Activated CD4-positive, alpha-beta memory T cell treated with anti-CD3 and anti-CD28 coated beads, Interleukin-2, amount 10 ng/mL, durations not matched to agents 7 days and 5 days (primary cell): ENCODE results near the gene MGAT4C. TPM values are rescaled to one million over a fixed set of nuclear protein-coding genes. Genes with fewer than 3 reads are reported as not detected.
"Not testable (repeated sequence)": the region's sequence is repeated elsewhere in the genome, so short reads cannot be mapped to it uniquely, and the experiment has no call there.

Experiments
- CTCF ChIA-PET: fragments of 350-600 bp; sonication (Branson Sonifier 250); formaldehyde crosslinking; loops from one replicate; lab custom pipeline; 2021; ENCODE audit warnings: antibody characterized with exemption, inconsistent platforms; lab: Charles Lee
- POLR2A ChIA-PET: fragments of 350-600 bp; sonication (Branson Sonifier 250); formaldehyde crosslinking; loops from one replicate; lab custom pipeline; 2021; ENCODE audit warnings: antibody characterized with exemption; lab: Charles Lee
- DNase-seq: peaks from one replicate; pipeline ENCODE4 v3.0.0-alpha.2; 2020
- H3K27ac Mint-ChIP-seq: one replicate; pipeline ENCODE4 v1.8.0; 2021; ENCODE audit warnings: mild to moderate bottlenecking, mixed read lengths
- H3K27me3 Mint-ChIP-seq: one replicate; pipeline ENCODE4 v1.8.0; 2021; ENCODE audit warnings: mixed read lengths
- H3K36me3 Mint-ChIP-seq: one replicate; pipeline ENCODE4 v1.8.0; 2021; ENCODE audit warnings: low read depth, mixed read lengths
- H3K4me1 Mint-ChIP-seq: one replicate; pipeline ENCODE4 v1.8.0; 2021; ENCODE audit warnings: mixed read lengths
- H3K4me3 Mint-ChIP-seq: one replicate; pipeline ENCODE4 v1.8.0; 2021; ENCODE audit warnings: mild to moderate bottlenecking, mixed read lengths
- H3K9me3 Mint-ChIP-seq: one replicate; pipeline ENCODE4 v1.8.0; 2021; ENCODE audit warnings: mixed read lengths
- total RNA-seq, 2 experiments: library from RNA; stranded (reverse); gene quantifications; one replicate each; pipeline ENCODE4 v1.2.3, GENCODE V29; 2021

MGAT4C gene
- not detected for total RNA-seq

DNA sequence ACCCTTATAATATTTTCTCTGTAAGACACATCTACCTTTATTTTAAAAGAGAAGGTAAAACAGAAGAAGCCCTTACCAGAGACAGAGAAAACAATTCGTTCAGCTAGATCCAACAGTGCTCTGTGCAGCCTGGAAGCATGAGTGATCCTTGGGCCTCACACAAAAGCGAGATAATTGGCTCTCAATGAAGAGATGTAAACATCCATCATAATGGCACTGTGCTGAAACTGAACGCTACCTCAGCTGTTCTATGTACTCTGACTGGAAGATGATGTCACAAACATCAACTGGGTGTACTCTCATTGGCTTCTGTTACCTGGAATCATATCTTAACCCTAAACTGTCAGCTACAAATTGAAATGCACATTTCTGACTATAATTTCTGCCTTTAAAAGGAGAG is at the start of gene MGAT4C:
TSS of gene MGAT4C (minus strand) at position 229 of the 400 bp plus-strand sequence.
- no peak within 1 kb of the TSS for H3K4me3 Mint-ChIP-seq
- H3K27me3 Mint-ChIP-seq: no peaks in the 10 kb centered on the region
- H3K27ac Mint-ChIP-seq: no peak within 1 kb of the TSS
- no peaks in the 10 kb centered on the region for H3K36me3 Mint-ChIP-seq
- POLR2A ChIA-PET: no interaction called here
- DNase-seq: no peak
- CTCF ChIA-PET: no interaction called here
- H3K9me3 Mint-ChIP-seq: no peaks in the 10 kb centered on the region
- H3K4me1 Mint-ChIP-seq: no peaks in the 10 kb centered on the region

- H3K27ac Mint-ChIP-seq, H3K9me3 Mint-ChIP-seq, POLR2A ChIA-PET: not testable (repeated sequence)
Observed at GRCh38 chr12:86296396-86296795, 40.2 kb upstream of the MGAT4C start.

DNA sequence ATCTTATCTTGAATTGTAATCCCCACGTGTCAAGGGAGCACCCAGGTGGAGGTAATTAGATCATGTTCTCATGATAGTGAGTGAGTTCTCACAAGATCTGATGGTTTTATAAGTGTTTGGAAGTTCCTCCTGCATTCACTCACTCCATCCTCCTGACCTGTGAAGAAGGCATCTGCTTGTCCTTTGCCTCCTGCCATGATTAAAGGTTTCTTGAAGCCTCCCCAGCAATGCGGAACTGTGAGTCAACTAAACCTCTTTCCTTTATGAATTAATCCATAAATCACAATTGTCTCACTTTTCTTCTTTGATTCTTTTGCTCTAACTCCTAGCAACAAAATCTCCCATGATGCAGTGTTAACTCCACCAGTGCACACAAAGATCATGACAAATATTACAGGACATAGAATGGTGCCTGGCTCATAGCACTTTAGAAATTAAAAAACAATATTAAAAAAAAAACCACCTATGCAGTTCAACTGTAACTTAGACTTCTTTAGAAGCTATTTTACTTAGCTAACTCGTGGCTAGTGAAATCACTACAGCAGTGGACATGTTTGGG is 37.6 kb upstream of the MGAT4C start:
- POLR2A ChIA-PET: no interaction called here

More at GRCh38 chr12:86296396-86296795, 40.2 kb upstream of the MGAT4C start:
- H3K4me3 Mint-ChIP-seq, H3K36me3 Mint-ChIP-seq, CTCF ChIA-PET, DNase-seq, H3K4me1 Mint-ChIP-seq, H3K27me3 Mint-ChIP-seq: not testable (repeated sequence)

GRCh38 chr12:86292480-86292879 is 36.3 kb upstream of the MGAT4C start:
- POLR2A ChIA-PET: no interaction called here
- Mint-ChIP-seq H3K4me1 (no peaks in the 10 kb centered on the region), H3K9me3 (peaks cover 3% of the 10 kb centered on the region), H3K36me3 (no peaks in the 10 kb centered on the region), H3K27me3 (no peaks in the 10 kb centered on the region), H3K27ac (no peak overlapping the region), H3K4me3 (no peak overlapping the region)
- DNase-seq: no peak
- CTCF ChIA-PET: no interaction called here

More for the DNA sequence above, 37.6 kb upstream of the MGAT4C start:
- CTCF ChIA-PET: no interaction called here
- Mint-ChIP-seq H3K4me3 (no peak overlapping the region), H3K9me3 (peaks cover 3% of the 10 kb centered on the region), H3K27ac (no peak overlapping the region), H3K4me1 (no peaks in the 10 kb centered on the region), H3K27me3 (no peaks in the 10 kb centered on the region), H3K36me3 (no peaks in the 10 kb centered on the region)
- no peak for DNase-seq

DNA sequence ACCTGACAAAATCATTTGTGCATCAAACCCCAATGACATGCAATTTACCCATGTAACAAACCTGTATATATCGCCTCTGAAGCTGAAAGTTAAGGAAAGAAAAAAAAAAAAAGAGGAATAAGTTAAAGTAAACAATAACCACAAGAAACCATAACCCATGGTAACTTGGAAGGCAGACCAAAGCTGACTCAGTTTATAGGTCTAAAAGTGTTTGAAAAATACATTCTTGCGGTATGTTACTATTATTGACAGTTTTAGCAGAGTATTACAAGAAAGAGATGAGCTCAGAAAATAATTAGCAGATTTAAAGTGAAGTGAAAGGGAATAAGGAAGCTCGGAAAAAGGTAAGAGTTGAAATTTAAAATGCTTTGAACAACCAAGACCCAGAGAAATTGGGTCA is 34.4 kb upstream of the MGAT4C start:
- ChIA-PET POLR2A (no interaction called here), CTCF (interaction anchor here (0.6 to 1.0 kb wide), 2 partner anchors 9 to 1633 kb away, joined by 3 to 4 read pairs; no protein-coding TSS in a partner anchor)
- no peaks in the 10 kb centered on the region for H3K36me3 Mint-ChIP-seq
- peaks cover 3% of the 10 kb centered on the region for H3K9me3 Mint-ChIP-seq
- no peak overlapping the region for H3K4me3 Mint-ChIP-seq
- H3K4me1 Mint-ChIP-seq: no peaks in the 10 kb centered on the region
- no peaks in the 10 kb centered on the region for H3K27me3 Mint-ChIP-seq
- H3K27ac Mint-ChIP-seq: no peak overlapping the region
- DNase-seq: no peak

- H3K27me3 Mint-ChIP-seq: no peaks in the 10 kb centered on the region
- no peaks in the 10 kb centered on the region for H3K9me3 Mint-ChIP-seq
- no peak for DNase-seq
- no peak overlapping the region for H3K27ac Mint-ChIP-seq
- ChIA-PET CTCF (no interaction called here), POLR2A (no interaction called here)
- no peaks in the 10 kb centered on the region for H3K36me3 Mint-ChIP-seq
- H3K4me3 Mint-ChIP-seq: no peak overlapping the region
- H3K4me1 Mint-ChIP-seq: no peaks in the 10 kb centered on the region
Observed at GRCh38 chr12:86286119-86286518, 29.9 kb upstream of the MGAT4C start.

DNA sequence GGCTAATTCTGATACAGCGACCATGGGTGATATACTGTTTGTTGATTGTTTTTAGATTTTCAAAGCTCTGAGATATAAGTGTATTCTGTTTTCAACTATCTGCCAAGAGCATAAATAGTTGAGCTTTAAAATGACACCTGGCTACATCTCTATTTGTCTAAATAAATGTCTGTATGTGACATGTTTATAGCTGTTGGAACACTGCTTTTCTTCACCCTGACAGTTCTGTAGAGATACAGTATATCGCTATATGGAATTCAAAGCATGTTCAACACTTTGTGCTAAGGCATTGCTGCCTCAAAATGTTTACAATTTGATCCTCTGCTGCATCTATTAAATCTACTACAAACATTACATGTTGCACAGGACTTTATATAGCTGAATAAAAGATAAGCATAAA is 27.4 kb upstream of the MGAT4C start:
- H3K4me3 Mint-ChIP-seq: no peak overlapping the region
- no peaks in the 10 kb centered on the region for H3K36me3 Mint-ChIP-seq

GRCh38 chr12:86275356-86275755 is 19.2 kb upstream of the MGAT4C start:
- POLR2A ChIA-PET: no interaction called here
- no peaks in the 10 kb centered on the region for H3K4me1 Mint-ChIP-seq
- H3K27me3 Mint-ChIP-seq: no peaks in the 10 kb centered on the region
- H3K9me3 Mint-ChIP-seq: peaks cover 9% of the 10 kb centered on the region
- H3K27ac Mint-ChIP-seq: no peak overlapping the region
- DNase-seq: no peak
- H3K36me3 Mint-ChIP-seq: no peaks in the 10 kb centered on the region
- H3K4me3 Mint-ChIP-seq: no peak overlapping the region
- CTCF ChIA-PET: no interaction called here

More for the DNA sequence above, 27.4 kb upstream of the MGAT4C start:
- H3K27ac Mint-ChIP-seq: no peak overlapping the region
- ChIA-PET CTCF (no interaction called here), POLR2A (no interaction called here)
- no peaks in the 10 kb centered on the region for H3K4me1 Mint-ChIP-seq
- H3K27me3 Mint-ChIP-seq: no peaks in the 10 kb centered on the region
- H3K9me3 Mint-ChIP-seq: peaks cover 5% of the 10 kb centered on the region
- DNase-seq: no peak

DNA sequence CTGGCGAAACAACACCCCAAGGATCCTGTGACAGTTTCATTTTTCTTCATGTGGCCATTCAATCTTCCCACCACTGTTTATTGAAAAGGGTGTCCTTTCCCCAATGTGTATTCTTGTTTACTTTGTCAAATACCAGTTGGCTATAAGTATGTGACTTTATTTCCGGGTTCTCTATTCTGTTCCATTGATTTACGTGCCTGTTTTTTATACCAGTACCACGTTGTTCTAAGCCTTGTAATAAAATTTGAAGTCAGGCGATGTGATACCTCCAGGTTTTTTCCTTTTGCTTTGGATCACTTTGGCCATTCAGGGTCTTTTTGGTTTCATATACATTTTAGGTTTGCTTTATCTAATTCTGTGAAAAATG is 9.1 kb upstream of the MGAT4C start:
- no peaks in the 10 kb centered on the region for H3K4me1 Mint-ChIP-seq
- ChIA-PET POLR2A (no interaction called here), CTCF (no interaction called here)
- no peaks in the 10 kb centered on the region for H3K36me3 Mint-ChIP-seq
- H3K4me3 Mint-ChIP-seq: no peak overlapping the region
- H3K27ac Mint-ChIP-seq: no peak overlapping the region
- no peak for DNase-seq
- peaks cover 3% of the 10 kb centered on the region for H3K9me3 Mint-ChIP-seq
- H3K27me3 Mint-ChIP-seq: no peaks in the 10 kb centered on the region

DNA sequence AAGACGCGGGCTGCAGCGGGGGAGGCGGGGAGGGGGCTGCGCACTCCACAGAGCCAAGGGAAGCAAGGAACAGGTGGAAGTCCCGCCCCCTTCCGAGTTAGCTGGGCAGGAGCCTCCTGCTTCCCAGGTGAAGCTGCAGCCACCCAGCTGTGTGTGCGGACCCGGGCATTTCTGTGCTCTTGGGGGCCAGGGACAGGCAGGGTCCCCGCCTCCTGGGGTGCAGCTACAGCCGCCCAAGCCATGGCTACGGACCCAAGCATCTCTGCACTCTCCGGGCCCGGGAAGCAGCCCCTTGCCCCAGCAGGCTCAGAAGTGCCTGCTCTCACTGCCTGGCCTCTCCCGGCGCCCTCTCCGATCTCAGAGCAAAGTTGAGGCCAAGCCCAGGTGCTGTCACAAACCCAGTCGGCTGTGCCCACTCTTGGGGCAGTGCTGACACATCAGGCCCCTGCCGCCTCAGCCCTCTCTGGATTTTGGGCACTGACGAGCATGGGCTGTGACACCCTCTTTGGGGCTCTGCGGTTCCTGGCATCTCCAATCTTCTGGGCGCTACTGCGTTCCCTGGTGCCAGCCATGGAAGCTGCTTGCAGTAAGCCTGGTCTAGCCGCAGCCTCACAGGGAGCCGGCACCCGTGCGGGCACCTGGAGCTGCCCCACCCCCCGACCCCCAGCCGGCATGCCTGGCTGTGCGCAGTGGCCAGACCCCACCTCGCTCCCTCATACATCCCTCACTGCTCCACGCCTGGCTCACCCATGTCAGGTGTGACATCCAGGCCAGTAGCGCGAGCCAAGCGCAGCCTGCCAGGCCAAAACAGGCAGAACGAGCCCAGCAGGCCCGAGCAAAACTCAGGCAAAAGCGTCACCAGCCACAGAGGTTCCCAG is 8.5 kb upstream of the MGAT4C start:
- no peaks in the 10 kb centered on the region for H3K4me1 Mint-ChIP-seq
- POLR2A ChIA-PET: no interaction called here

GRCh38 chr12:86261578-86261977 is 5.4 kb upstream of the MGAT4C start:
- Mint-ChIP-seq H3K4me3 (no peak overlapping the region), H3K27me3 (no peaks in the 10 kb centered on the region), H3K4me1 (no peaks in the 10 kb centered on the region), H3K9me3 (peaks cover 3% of the 10 kb centered on the region), H3K36me3 (no peaks in the 10 kb centered on the region), H3K27ac (no peak overlapping the region)
- no peak for DNase-seq
- ChIA-PET POLR2A (no interaction called here), CTCF (no interaction called here)

More for the DNA sequence above, 8.5 kb upstream of the MGAT4C start:
- DNase-seq: no peak
- no peak overlapping the region for H3K4me3 Mint-ChIP-seq
- H3K36me3 Mint-ChIP-seq: no peaks in the 10 kb centered on the region
- H3K27me3 Mint-ChIP-seq: no peaks in the 10 kb centered on the region
- peaks cover 3% of the 10 kb centered on the region for H3K9me3 Mint-ChIP-seq
- H3K27ac Mint-ChIP-seq: no peak overlapping the region
- CTCF ChIA-PET: no interaction called here

DNA sequence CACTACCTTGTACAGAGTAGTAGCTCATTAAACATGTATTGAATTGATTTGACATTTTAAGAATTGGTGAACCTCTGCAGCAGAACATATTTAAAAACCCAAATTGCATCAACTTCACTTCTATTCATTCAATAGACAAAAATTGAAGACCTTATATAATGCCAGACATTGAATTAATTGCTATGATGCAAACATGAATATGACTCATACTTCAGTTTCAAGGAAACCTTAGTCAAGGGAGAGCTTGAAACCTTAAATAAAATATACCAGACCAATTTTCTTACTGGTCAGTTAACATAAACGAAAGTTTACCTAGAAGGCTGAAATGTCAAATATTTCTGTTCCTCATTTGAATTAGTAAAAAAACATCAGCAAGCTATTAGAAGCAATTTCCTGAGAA is 5.0 kb upstream of the MGAT4C start:
- no peaks in the 10 kb centered on the region for H3K4me1 Mint-ChIP-seq
- H3K27me3 Mint-ChIP-seq: no peaks in the 10 kb centered on the region
- ChIA-PET CTCF (no interaction called here), POLR2A (no interaction called here)
- DNase-seq: no peak
- peaks cover 3% of the 10 kb centered on the region for H3K9me3 Mint-ChIP-seq
- no peak overlapping the region for H3K27ac Mint-ChIP-seq
- no peak overlapping the region for H3K4me3 Mint-ChIP-seq
- no peaks in the 10 kb centered on the region for H3K36me3 Mint-ChIP-seq

DNA sequence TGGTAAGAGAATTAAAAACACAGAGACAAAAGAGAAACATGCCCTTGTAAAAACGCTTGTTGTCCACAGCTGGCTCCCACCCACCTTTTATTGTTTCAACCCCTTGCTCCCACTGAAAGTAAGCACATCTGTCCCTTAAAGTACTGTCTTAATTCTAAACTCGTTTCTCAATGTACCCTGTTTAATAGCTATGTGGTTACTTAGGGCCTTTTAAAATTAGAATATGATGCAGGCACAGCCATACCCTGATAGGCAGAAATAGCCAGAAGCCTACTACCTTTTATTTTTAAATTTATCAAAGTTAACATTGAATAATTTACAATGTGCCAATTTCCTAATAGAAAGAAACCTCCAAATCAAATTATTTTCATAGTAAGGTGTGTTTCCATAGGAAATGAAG is 4.0 kb upstream of the MGAT4C start:
- peaks cover 3% of the 10 kb centered on the region for H3K9me3 Mint-ChIP-seq
- H3K27ac Mint-ChIP-seq: no peak overlapping the region
- DNase-seq: no peak
- no peaks in the 10 kb centered on the region for H3K36me3 Mint-ChIP-seq
- POLR2A ChIA-PET: no interaction called here
- CTCF ChIA-PET: no interaction called here
- H3K27me3 Mint-ChIP-seq: no peaks in the 10 kb centered on the region
- no peaks in the 10 kb centered on the region for H3K4me1 Mint-ChIP-seq
- H3K4me3 Mint-ChIP-seq: no peak overlapping the region

GRCh38 chr12:86257134-86257533 is 943 bp upstream of the MGAT4C start:
- Mint-ChIP-seq H3K9me3 (no peaks in the 10 kb centered on the region), H3K36me3 (no peaks in the 10 kb centered on the region), H3K27me3 (no peaks in the 10 kb centered on the region), H3K27ac (no peak overlapping the region), H3K4me1 (no peaks in the 10 kb centered on the region), H3K4me3 (no peak overlapping the region)
- POLR2A ChIA-PET: no interaction called here
- CTCF ChIA-PET: no interaction called here
- DNase-seq: no peak
